GM19238 (cell line): ENCODE data around the gene SLC4A2.
"Not testable (repeated sequence)": the region's sequence is repeated elsewhere in the genome, so short reads cannot be mapped to it uniquely, and the experiment has no call there.

Experiments used
- DNase-seq: peaks from one replicate; pipeline ENCODE4 v3.0.0; 2011; ENCODE audit warnings: low spot score; ENCODE audit not compliant: insufficient read length

The SLC4A2 gene

GRCh38 chr7:151043449-151043848 lies 15.9 kb upstream of the SLC4A2 start:
- not testable (repeated sequence) for DNase-seq

DNA sequence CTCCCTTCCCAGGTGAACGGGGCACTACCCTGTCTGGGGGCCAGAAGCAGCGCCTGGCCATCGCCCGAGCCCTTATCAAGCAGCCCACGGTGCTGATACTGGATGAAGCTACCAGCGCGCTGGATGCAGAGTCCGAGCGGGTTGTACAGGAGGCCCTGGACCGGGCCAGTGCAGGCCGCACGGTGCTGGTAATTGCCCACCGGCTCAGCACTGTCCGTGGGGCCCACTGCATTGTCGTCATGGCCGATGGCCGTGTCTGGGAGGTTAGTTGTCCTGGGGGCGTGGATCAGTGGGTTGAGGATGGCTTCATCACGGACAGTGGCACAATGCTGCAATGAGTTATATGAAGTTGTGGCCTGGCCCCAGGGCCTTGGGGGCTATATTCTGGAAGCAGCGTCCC lies 15.4 kb upstream of the SLC4A2 start:
- DNase-seq: no peak

GRCh38 chr7:151045262-151045661 lies 14.1 kb upstream of the SLC4A2 start:
- DNase-seq: no peak

- no peak for DNase-seq
Measured at GRCh38 chr7:151045967-151046366, 13.4 kb upstream of the SLC4A2 start.

DNA sequence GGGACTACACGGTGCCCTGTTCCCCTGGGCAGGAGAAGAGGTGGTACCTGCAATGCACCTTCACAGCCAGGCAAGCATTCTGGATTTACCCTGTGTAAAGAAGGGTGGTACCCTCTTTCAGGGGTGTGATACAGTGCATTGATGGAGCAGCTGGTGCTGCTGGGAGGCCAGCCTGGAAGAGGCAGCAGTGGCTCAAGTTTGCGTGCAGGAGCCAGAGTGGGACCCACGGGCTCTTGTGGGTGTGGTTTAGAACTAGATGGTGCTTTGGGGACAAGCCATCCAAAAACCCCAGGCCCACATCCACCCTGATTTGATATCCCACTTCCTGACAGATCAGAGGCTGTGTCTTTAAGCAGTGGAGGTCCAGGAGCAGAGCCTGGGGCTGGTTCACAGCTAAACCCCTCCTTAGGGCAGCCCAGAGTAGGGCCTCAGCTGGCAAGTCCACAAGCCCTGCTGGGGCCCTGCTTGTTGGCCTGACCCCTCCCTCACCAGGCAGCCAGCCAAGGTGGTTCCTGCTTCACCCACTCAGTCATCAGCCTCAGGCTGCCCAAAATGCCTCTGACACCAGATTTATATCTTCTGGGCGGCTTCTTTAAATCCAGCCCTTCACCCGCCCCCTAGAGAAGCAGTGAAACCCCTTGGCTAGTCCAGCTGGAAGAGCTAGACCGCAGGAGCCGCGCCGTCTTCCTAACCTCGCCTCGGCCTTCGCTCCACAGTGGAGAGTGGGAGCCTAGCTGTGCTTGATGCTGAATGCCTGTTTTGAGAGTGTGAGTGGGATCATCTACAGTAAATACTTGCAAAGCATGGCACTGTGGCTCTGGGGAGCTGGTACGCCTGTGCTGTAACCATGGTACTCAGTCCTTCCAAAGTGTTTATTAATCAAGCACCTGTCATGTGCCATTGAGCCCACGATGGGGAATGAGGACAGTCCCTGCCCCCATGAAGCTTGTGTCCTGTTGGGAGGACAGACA lies 12.5 kb upstream of the SLC4A2 start:
- DNase-seq: no peak

GRCh38 chr7:151047976-151048815 lies 11.2 kb upstream of the SLC4A2 start, which contains the start of gene ASIC3:
Gene ASIC3, plus strand, starts transcription at chr7:151048531. Its CDS starts 355 bp downstream, at chr7:151048886.
- DNase-seq: no peak

DNA sequence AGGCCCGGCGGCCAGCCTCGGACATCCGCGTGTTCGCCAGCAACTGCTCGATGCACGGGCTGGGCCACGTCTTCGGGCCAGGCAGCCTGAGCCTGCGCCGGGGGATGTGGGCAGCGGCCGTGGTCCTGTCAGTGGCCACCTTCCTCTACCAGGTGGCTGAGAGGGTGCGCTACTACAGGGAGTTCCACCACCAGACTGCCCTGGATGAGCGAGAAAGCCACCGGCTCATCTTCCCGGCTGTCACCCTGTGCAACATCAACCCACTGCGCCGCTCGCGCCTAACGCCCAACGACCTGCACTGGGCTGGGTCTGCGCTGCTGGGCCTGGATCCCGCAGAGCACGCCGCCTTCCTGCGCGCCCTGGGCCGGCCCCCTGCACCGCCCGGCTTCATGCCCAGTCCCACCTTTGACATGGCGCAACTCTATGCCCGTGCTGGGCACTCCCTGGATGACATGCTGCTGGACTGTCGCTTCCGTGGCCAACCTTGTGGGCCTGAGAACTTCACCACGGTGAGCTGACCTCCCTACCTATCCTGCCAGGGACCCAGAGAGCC lies 10.4 kb upstream of the SLC4A2 start:
- no peak for DNase-seq

DNA sequence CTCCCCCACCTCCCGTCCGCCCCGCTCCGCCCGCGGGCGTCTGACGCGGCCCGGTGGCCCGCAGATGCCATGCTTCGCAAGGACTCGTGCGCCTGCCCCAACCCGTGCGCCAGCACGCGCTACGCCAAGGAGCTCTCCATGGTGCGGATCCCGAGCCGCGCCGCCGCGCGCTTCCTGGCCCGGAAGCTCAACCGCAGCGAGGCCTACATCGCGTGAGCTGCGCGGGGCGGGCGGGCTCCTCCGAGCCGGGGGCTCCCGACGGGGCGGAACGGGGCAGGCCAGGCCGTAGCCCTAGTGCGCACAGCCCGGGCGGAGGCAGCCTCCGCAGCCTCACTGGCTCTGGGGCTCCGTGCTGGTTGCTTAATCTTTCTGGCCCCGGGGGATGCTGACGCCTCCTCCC lies 8.3 kb upstream of the SLC4A2 start:
- no peak for DNase-seq

DNA sequence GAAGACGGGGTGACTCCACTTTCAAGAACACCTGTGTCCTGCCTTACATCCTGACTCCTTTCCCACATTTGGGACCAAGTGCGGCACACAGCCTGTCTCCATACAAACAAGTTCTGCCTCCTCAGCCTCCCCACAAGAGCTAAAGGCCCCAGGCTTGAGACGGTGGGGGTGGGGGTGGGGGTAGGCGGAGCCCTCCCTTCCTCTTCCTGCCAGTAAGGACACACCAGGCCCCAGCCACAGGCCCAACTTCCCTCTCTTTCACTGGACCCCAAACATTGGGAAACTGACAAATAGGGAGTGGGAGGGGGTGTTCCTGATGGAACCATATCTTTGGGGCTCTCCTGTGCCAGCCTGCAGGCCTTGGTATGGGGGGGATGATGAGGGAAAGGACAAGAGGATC lies 6.3 kb upstream of the SLC4A2 start:
- no peak for DNase-seq

GRCh38 chr7:151053751-151054150 lies 5.6 kb upstream of the SLC4A2 start:
- no peak for DNase-seq

GRCh38 chr7:151056283-151056665 lies 3.1 kb upstream of the SLC4A2 start:
- no peak for DNase-seq

DNA sequence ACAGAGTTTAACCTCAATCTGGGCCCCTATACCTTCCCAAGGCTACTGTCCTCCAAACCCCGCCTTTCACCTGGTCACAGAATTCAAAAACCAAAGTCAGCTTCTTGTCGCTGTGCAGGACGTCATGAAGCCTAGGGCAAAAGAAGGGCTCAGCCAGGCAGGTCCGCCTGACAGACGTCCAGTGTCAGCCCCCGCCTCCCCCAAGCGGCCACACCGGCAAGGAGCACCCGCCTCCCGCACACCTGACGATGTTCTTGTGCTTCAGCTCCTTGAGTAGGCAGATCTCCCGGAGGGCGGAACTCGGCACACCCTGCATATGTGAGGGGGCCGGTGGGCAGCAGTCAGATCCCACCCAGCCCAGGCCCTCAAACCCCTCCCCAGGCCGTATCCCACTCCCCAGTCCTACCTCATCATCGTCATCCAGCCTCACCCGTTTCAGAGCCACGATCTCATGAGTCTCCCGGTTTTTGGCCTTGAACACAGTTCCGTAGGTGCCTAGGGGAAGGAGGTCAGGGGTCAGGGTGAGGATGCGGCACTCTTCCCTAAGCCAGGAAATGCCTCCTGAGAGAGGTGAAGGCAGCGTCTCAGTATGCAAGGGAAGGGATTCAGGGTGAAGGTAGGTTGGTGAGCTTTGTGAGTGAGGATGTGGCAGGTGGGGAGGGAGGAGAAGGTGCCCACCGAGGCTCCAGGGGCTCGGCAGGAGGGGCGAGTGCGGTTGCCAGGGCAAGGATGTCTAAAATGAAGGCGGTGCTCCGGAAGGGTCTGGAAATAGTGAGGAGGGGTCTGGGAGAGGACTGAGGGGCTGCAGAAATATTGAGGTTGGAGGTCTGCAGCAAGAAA lies 2.5 kb upstream of the SLC4A2 start:
- DNase-seq: no peak

DNA sequence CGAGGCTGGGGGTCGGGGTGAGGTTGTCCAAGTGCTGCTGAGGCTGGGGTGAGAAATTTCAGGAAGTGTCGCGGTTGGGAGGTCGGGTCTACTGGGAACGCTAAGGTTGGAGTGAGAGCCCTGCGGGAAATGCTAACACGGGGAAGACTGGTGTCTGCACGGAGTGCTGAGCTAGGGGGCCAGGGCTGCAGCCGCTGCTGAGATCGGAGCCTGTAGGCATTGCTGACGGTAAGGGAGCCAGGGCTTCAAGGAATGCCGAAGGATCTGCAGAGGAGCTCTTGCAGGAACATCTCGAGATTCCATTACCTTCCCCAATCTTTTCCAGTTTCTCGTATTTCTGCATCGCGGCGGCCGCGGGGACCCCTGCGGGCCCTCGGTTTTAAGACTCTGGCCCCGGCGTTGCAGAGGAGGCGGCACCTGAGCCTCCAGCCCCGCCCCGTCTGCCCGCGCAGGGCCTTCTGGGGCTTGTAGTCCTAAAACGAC lies 1.8 kb upstream of the SLC4A2 start, which contains the start of gene CDK5:
TSS of gene CDK5 (minus strand) at position 392 of the 483 bp plus-strand sequence. CDS start at position 343, 49 bp downstream.
- DNase-seq: no peak

DNA sequence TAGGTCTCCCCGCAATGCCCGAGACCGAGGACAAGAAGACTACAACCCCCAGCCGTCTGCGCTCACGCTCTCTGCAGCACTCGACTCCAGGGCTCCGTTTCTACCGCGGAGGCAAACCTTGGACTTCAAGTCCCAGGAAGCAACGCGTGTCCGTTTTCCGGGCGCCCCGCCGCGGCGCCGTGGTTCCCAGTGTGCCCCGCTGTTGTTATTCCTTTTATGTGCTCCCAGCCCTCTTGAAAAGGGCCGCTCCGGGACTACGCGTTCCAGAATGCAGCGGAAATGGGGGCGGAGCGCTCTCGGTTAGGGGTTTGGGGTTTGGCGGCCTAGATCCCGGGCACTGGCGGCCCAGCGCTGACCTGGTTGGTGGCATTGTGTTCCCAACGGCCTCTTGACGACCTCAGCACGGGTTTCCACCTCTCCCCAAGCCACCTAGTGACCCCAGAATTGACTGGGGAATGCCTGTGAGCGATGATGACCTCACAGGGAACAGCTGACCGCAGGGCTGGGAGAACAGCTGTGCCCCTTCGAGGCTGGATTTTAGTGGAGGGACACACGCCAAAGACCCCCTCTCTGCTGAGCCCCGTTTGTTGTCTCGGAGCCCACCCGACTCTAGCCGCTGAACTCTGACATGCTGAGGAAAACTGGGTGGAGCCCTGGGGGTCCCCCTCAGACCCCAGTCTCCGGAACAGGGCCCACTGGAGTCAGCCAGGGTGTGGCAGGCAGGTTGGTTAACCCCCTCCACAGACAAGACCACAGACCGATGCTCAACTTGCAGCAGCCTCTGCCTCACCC lies 1.2 kb upstream of the SLC4A2 start:
- DNase-seq: peak; percentile 100

GRCh38 chr7:151058781-151059366 lies 515 bp upstream of the SLC4A2 start:
- DNase-seq: no peak

GRCh38 chr7:151060113-151060415 lies 675 bp downstream of the SLC4A2 start:
- DNase-seq: no peak

DNA sequence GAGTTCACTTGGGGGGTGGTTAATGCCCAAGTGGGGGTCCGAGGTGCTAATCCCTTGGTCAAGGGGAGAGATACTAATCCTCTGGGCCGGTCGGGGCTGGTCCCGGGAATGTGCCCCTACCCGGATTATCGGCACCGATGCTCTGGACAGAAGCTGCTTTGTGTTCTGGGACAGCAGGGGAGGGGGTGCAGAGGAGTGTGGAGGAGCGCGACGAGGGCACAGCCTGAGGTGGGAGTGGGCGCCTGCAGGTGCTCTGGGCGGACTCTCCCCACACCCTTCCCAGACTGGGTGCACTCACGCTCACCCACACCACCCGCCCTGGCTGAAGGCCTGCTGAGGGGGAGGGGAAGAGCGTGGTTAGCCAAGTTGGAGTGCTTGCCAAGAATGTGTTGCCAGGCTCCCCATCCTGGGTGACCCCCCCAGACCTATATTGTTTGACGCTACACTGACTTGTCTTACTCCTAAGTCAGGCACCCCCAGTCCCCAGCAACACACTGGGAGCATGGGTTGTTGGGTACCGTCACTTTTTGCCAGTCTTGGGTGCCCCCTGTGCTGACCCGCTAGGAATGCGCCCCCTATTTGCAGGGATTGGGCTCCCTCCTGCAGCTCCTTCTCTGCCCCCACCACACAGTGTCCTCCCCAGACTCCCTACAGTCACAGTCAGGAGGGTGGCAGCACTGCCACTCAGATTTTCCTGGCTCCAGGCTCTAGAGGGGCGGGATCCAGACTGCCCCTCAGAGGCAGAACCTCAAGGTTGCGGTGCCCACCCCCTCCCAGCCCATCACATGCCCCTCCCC lies 1.2 kb downstream of the SLC4A2 start:
- DNase-seq: no peak

GRCh38 chr7:151061213-151062110 lies 2.1 kb downstream of the SLC4A2 start:
- no peak for DNase-seq
